K562 (cell line): ENCODE measurements around the gene PLEKHM2. TPM values are rescaled to one million over a fixed set of nuclear protein-coding genes. Genes with fewer than 3 reads are reported as not detected.

Source experiments
- CBX5 ChIP-seq: IDR thresholded peaks from 2 replicates; pipeline ENCODE4 v1.6.1; 2014; ENCODE audit warnings: low read depth, borderline replicate concordance
- CEBPB ChIP-seq: fragments of 450-650 bp; IDR thresholded peaks from 2 replicates; pipeline ENCODE4 v1.6.1; 2016; ENCODE audit warnings: missing genetic modification characterization, missing compliant biosample characterization
- ELF4 ChIP-seq: fragments of 450-650 bp; formaldehyde crosslinking; IDR thresholded peaks from 2 replicates; pipeline ENCODE4 v1.4.0; 2022; ENCODE audit warnings: missing genetic modification characterization
- ELK1 ChIP-seq: sonication (generic); formaldehyde crosslinking; IDR thresholded peaks from 2 replicates; pipeline ENCODE4 v1.8.1; 2022; ENCODE audit warnings: missing genetic modification reagents
- ERF ChIP-seq: fragments of 450-650 bp; formaldehyde crosslinking; IDR thresholded peaks from 2 replicates; pipeline ENCODE4 v1.4.0; 2020; ENCODE audit warnings: mild to moderate bottlenecking, mixed read lengths
- FIP1L1 ChIP-seq: fragments of 200-400 bp; formaldehyde crosslinking; IDR thresholded peaks from 2 replicates; pipeline ENCODE4 v1.6.1; 2018; ENCODE audit warnings: mild to moderate bottlenecking, low read depth, low read length; ENCODE audit not compliant: poor library complexity, severe bottlenecking
- FOXP1 ChIP-seq: sonication (generic); formaldehyde crosslinking; IDR thresholded peaks from 2 replicates; pipeline ENCODE4 v1.8.0; 2022; ENCODE audit warnings: mild to moderate bottlenecking, missing genetic modification reagents
- GMEB1 ChIP-seq: fragments of 250-450 bp; sonication (Bioruptor Pico); IDR thresholded peaks from 2 replicates; pipeline ENCODE4 v1.4.0; 2020; ENCODE audit warnings: mild to moderate bottlenecking
- HEY1 ChIP-seq: fragments of 250-450 bp; sonication (Bioruptor Pico); IDR thresholded peaks from 2 replicates; pipeline ENCODE4 v1.5.0; 2020; ENCODE audit warnings: mild to moderate bottlenecking, moderate library complexity, borderline replicate concordance
- IFI16 ChIP-seq: fragments of 250-450 bp; sonication (Bioruptor Pico); IDR thresholded peaks from 2 replicates; pipeline ENCODE4 v2.1.2; 2022; ENCODE audit warnings: mild to moderate bottlenecking, inconsistent platforms
- JUND ChIP-seq, 2 experiments: IDR thresholded peaks; 2 replicates in 1 of 2; 3 replicates in 1 of 2; pipeline ENCODE4 v1.6.1; 2011; ENCODE audit warnings: borderline replicate concordance in 2 of 2, low read depth in 2 of 2, low read length in 2 of 2, improper control_type of control experiment in 1 of 2, missing biosample characterization in 1 of 2, missing genetic modification characterization in 1 of 2, missing genetic modification reagents in 1 of 2
- MAFF ChIP-seq: IDR thresholded peaks from 2 replicates; pipeline ENCODE4 v1.6.1; 2012; ENCODE audit warnings: low read length, improper control_type of control experiment
- MAFG ChIP-seq: fragments of 450-650 bp; conservative IDR thresholded peaks from 2 replicates; pipeline ENCODE4 v1.6.1; 2016; ENCODE audit warnings: missing genetic modification characterization, missing compliant biosample characterization
- MED1 ChIP-seq: sonication (generic); formaldehyde crosslinking; IDR thresholded peaks from 2 replicates; pipeline ENCODE4 v1.8.1; 2023; ENCODE audit warnings: missing genetic modification reagents, borderline replicate concordance
- MTA1 ChIP-seq: fragments of 450-650 bp; IDR thresholded peaks from 2 replicates; pipeline ENCODE4 v1.6.1; 2017; ENCODE audit warnings: borderline replicate concordance
- NR2F6 ChIP-seq: fragments of 450-650 bp; formaldehyde crosslinking; IDR thresholded peaks from 2 replicates; pipeline ENCODE4 v1.4.0; 2020; ENCODE audit warnings: mild to moderate bottlenecking
- PML ChIP-seq: IDR thresholded peaks from 2 replicates; pipeline ENCODE4 v1.6.1; 2012; ENCODE audit warnings: low read length, inconsistent platforms
- RFX7 ChIP-seq: fragments of 250-450 bp; sonication (Bioruptor Pico); IDR thresholded peaks from 2 replicates; pipeline ENCODE4 v1.5.1; 2021; ENCODE audit warnings: mild to moderate bottlenecking
- SAFB2 ChIP-seq: fragments of 200-400 bp; formaldehyde crosslinking; IDR thresholded peaks from 2 replicates; pipeline ENCODE4 v1.6.1; 2018; ENCODE audit warnings: borderline replicate concordance, low read length, low read depth, moderate library complexity; ENCODE audit not compliant: severe bottlenecking
- SFPQ ChIP-seq: fragments of 200-400 bp; formaldehyde crosslinking; IDR thresholded peaks from 2 replicates; pipeline ENCODE4 v1.6.1; 2017; ENCODE audit warnings: mild to moderate bottlenecking, low read depth, low read length, moderate library complexity
- THRAP3 ChIP-seq: fragments of 450-650 bp; IDR thresholded peaks from 2 replicates; pipeline ENCODE4 v1.6.1; 2016; ENCODE audit warnings: mild to moderate bottlenecking, inconsistent platforms, borderline replicate concordance
- U2AF1 ChIP-seq: fragments of 200-400 bp; formaldehyde crosslinking; optimal IDR thresholded peaks from 2 replicates; pipeline ENCODE3; 2017; ENCODE audit warnings: mild to moderate bottlenecking, low read depth, low read length, moderate library complexity
- WHSC1 ChIP-seq: IDR thresholded peaks from one replicate; pipeline ENCODE4 v1.6.1; 2012; ENCODE audit warnings: low read length, control low read depth, inconsistent platforms
- ZFP36 ChIP-seq: fragments of 150-350 bp; IDR thresholded peaks from 2 replicates; pipeline ENCODE4 v1.6.1; 2018; ENCODE audit warnings: low read length, low read depth; ENCODE audit not compliant: partially characterized antibody
- ZFPM2 ChIP-seq: fragments of 250-450 bp; sonication (Bioruptor Pico); IDR thresholded peaks from 2 replicates; pipeline ENCODE4 v1.5.1; 2022; ENCODE audit warnings: mild to moderate bottlenecking
- ZNF23 ChIP-seq: fragments of 250-450 bp; sonication (Bioruptor Pico); IDR thresholded peaks from 2 replicates; pipeline ENCODE4 v1.4.0; 2020; ENCODE audit warnings: mild to moderate bottlenecking
- polyA plus RNA-seq, 8 experiments: library from polyadenylated mRNA; depleted of rRNA in 4 of 8; stranded (reverse) in 5 of 8; unstranded in 3 of 8; fragments of >200 nt; fragmentation: Nextera tagmentation in 2 of 8; fragmentation: Illumina TruSeq in 1 of 8; extraction: Ambion mirVana in 2 of 8; extraction: Trizol in 1 of 8; gene quantifications; 2 replicates each; pipeline versions ENCODE4 v1.2.1 to v1.2.3, GENCODE V29; 2011 to 2014; ENCODE audit warnings: inconsistent platforms in 1 of 8, missing spikeins in 1 of 8
- total RNA-seq, 7 experiments: library from RNA; depleted of rRNA in 6 of 7; stranded (reverse); fragments of >200 nt in 6 of 7; fragmentation: Illumina TruSeq in 2 of 7; extraction: Trizol in 2 of 7; gene quantifications; 2 replicates each; pipeline versions ENCODE4 v1.2.1 to v1.2.3, GENCODE V29; 2011 to 2021; ENCODE audit warnings: low replicate concordance in 1 of 7

The PLEKHM2 gene
- total and polyA plus RNA-seq, 9 of the 15 experiments (the other 6 are each of a cell fraction or from before 2014, with no cell fraction given): 0.27 to 63.7 (median 33.2) TPM

- TF ChIP-seq SFPQ: no peak
- TF ChIP-seq MAFG (tag): peak; percentile 98
- TF ChIP-seq FIP1L1: no peak
- TF ChIP-seq U2AF1: no peak
- peak; percentile 69 for TF ChIP-seq JUND (IDR thresholded peaks at IDR 0.05; ENCODE audit: borderline replicate concordance, low read depth, low read length)
- TF ChIP-seq JUND (tag; IDR thresholded peaks at IDR 0.05; ENCODE audit: borderline replicate concordance, low read depth, low read length): peak; percentile 37; the same call in 1 of the 3 replicates
- peak; percentile 95 for TF ChIP-seq MAFF
- TF ChIP-seq ZNF23 (CRISPR knock-in tag): no peak
- no peak for TF ChIP-seq HEY1
- no peak for TF ChIP-seq ERF (CRISPR knock-in tag)
- no peak for TF ChIP-seq WHSC1
- no peak for TF ChIP-seq ELF4 (CRISPR knock-in tag)
- TF ChIP-seq ELK1: no peak
- TF ChIP-seq CEBPB (tag): no peak
- no peak for TF ChIP-seq MED1 (CRISPR knock-in tag)
- TF ChIP-seq SAFB2: no peak
- TF ChIP-seq FOXP1 (CRISPR knock-in tag): no peak
- TF ChIP-seq ZFP36: no peak
- no peak for TF ChIP-seq PML
- no peak for TF ChIP-seq NR2F6 (CRISPR knock-in tag)
- no peak for TF ChIP-seq CBX5
- no peak for TF ChIP-seq RFX7 (CRISPR knock-in tag)
- TF ChIP-seq MTA1: no peak
- TF ChIP-seq IFI16 (CRISPR knock-in tag): no peak
- TF ChIP-seq ZFPM2 (CRISPR knock-in tag): no peak
- no peak for TF ChIP-seq GMEB1 (CRISPR knock-in tag)
- no peak for TF ChIP-seq THRAP3
These were observed 81.5 kb downstream of the PLEKHM2 start (continued) for GRCh38 chr1:15765495-15766194.
